Measurements from ENCODE around the gene RBM24.
"Not testable (repeated sequence)": the region's sequence is repeated elsewhere in the genome, so short reads cannot be mapped to it uniquely, and the experiment has no call there.

Gene RBM24

GRCh38 chr6:17292600-17293133 lies 11.5 kb downstream of the RBM24 start:
- no peak for DNase-seq

DNA sequence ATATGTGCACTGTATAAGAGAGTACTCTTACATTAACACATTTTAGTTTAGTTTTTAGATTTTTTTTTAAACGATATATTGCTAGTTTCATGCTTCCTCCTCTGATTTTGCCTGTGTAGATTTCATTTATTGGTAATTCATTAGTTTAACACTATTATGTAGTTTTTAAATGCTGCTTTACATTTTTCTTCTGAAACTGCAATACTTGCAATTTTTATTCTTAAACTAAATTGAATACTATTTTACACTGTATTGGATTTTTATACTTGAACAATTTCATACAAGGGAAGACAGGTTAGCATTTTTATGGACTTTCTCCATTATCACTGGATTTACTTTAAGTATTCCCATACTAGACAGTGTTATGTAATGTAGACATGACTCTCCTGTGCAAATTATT lies 12.2 kb downstream of the RBM24 start:
- no peak for DNase-seq

DNA sequence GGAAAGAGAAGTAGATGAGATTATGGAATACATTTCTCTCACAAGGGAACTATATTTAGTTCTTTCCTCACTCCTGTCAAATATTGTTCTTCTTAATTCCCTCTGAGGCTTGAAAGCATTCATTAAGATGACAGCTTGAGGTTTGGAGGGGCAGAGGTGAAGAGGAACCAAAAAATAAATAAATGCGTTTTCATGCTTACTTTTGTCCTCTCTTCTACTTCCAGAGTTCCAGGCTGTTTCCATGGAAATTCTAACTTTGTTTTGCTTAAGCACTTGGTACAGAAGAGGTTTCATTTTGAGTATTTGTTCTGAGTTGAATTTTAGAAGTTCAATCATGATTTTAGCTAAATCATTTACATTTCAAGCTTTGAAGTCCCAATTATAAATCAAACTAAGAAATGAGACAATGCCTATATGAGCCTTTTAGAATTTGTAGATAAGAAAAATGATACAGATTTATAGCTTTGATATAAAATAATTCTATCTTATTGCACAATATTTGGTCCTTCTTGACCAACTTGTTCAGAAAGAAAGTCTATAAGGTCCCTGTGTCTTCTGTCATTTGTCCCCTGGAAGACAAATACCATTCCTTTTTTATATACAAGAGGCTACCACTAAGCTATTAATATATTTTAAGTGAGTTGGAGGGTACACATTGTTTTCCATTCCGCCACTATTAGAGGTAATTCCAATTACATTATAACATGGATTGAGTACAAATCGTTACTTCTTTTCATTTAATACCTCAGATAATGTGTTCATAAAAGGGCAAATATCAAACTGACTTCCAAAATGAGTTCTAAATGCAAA lies 16.3 kb downstream of the RBM24 start:
- no peak for DNase-seq

GRCh38 chr6:17298257-17298656 lies 17.1 kb downstream of the RBM24 start:
- DNase-seq: no peak

GRCh38 chr6:17299222-17299621 lies 18.1 kb downstream of the RBM24 start:
- no peak for DNase-seq

DNA sequence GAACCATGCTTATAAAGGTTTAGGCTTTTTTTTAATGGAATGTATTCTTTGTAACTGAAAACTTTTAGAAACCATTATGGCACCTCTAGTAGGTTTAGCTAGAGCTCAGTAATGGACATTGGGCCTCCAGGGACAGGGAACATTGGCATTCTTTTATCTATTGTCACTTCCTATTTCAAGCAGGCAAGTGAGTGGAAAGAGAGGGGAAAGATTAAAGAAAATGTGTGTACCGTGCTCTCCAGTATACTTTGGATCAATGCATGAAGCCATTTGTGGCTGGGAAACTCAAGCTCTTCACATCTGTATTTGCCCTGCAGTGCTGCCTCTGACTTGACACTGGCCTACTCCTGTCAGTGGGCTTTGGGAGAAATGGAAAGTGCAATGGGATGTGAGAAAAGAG lies 18.6 kb downstream of the RBM24 start:
- DNase-seq: no peak

GRCh38 chr6:17300637-17301036 lies 19.5 kb downstream of the RBM24 start:
- no peak for DNase-seq

- DNase-seq: no peak
Observed at GRCh38 chr6:17303444-17303843, 22.3 kb downstream of the RBM24 start.

GRCh38 chr6:17305219-17306001 lies 24.2 kb downstream of the RBM24 start:
- no peak for DNase-seq

GRCh38 chr6:17311595-17312311 lies 30.6 kb downstream of the RBM24 start:
- DNase-seq: no peak

- not testable (repeated sequence) for DNase-seq
Observed at GRCh38 chr6:17313238-17313637, 32.1 kb downstream of the RBM24 start.

GRCh38 chr6:17313971-17314370 lies 32.8 kb downstream of the RBM24 start:
- DNase-seq: no peak

- no peak for DNase-seq
Observed at GRCh38 chr6:17315262-17315661, 34.1 kb downstream of the RBM24 start.

GRCh38 chr6:17318435-17319165 lies 37.4 kb downstream of the RBM24 start:
- DNase-seq: no peak

GRCh38 chr6:17320266-17320665 lies 39.1 kb downstream of the RBM24 start:
- DNase-seq: not testable (repeated sequence)

- DNase-seq: no peak
Observed at GRCh38 chr6:17331238-17331637, 50.1 kb downstream of the RBM24 start.

DNA sequence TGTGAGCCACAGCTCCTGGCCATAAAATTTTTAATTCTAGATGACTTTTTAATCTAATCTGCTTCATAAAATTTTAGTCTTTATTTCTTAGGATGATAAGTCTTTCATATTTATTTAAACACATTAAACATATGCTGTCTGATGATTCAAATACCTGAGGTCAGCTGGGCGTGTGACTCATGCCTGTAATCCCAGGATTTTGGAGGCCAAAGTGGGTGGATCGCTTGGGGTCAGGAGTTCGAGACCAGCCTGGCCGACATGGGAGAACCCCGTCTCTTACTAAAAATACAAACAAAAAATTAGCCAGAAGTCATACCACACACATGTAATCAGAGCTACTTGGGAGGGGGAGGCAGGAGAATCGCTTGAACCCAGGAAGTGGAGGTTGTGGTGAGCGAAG lies 53.1 kb downstream of the RBM24 start:
- no peak for DNase-seq

- DNase-seq: no peak
Observed at GRCh38 chr6:17336425-17336824, 55.3 kb downstream of the RBM24 start.

- DNase-seq: no peak
Observed at GRCh38 chr6:17339308-17339670, 58.1 kb downstream of the RBM24 start.

- DNase-seq: no peak
Observed at GRCh38 chr6:17341117-17341805, 60.1 kb downstream of the RBM24 start.

- DNase-seq: no peak
Observed at GRCh38 chr6:17341891-17342290, 60.7 kb downstream of the RBM24 start.

DNA sequence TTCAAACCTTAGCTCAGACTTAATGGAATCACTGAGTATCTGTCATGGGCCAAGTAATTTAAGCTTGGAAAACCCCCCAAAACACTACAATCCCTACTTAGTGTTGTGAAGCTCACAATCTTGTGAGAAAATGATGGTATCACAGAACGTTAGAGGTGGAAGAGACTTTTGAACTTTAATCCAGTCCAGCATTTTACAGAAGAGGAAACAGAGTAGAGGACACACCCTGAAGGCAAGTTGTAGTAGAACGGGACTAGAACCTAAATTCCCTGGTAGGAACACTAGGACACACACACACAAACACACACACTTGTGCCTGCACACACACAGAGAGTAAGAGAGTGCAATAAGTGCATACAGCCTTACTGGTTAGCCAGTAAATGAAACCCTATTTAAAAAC lies 62.1 kb downstream of the RBM24 start:
- no peak for DNase-seq

Data from GF-D8 (cell line).